Measurements from ENCODE around the gene CTNNA2. TPM values are rescaled to one million over a fixed set of nuclear protein-coding genes. Genes with fewer than 3 reads are reported as not detected.

CTNNA2 gene
- total RNA-seq, 4 donors from 2014 or later: 0.40 to 1.7 (median 1.5) TPM; not detected in 1

GRCh38 chr2:80515964-80516363 is 1003.1 kb downstream of the CTNNA2 start:
- H3K27ac ChIP-seq: no peak overlapping the region
- DNase-seq: no peak
- H3K4me3 ChIP-seq: no peak overlapping the region
- no peak for TF ChIP-seq POLR2AphosphoS5 (IDR thresholded peaks at IDR 0.05)
- TF ChIP-seq, protein P1, sequence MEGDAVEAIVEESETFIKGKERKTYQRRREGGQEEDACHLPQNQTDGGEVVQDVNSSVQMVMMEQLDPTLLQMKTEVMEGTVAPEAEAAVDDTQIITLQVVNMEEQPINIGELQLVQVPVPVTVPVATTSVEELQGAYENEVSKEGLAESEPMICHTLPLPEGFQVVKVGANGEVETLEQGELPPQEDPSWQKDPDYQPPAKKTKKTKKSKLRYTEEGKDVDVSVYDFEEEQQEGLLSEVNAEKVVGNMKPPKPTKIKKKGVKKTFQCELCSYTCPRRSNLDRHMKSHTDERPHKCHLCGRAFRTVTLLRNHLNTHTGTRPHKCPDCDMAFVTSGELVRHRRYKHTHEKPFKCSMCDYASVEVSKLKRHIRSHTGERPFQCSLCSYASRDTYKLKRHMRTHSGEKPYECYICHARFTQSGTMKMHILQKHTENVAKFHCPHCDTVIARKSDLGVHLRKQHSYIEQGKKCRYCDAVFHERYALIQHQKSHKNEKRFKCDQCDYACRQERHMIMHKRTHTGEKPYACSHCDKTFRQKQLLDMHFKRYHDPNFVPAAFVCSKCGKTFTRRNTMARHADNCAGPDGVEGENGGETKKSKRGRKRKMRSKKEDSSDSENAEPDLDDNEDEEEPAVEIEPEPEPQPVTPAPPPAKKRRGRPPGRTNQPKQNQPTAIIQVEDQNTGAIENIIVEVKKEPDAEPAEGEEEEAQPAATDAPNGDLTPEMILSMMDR (IDR thresholded peaks at IDR 0.05): no peak
- no peak for TF ChIP-seq EP300 (IDR thresholded peaks at IDR 0.05; ENCODE audit: low read depth)
- no peak for TF ChIP-seq POLR2A (IDR thresholded peaks at IDR 0.05)
- in situ Hi-C loops (cut with MboI; ENCODE audit: low pct_ligation_motif_present in 1 of 4, low pct_unique_long_range_greater_than_20kb in 1 of 4, low sequenced_read_pairs in 3 of 4): loop anchor here in 1 of 4 donors (25.0 kb wide), 1 partner anchor 454 kb away; no protein-coding TSS in a partner anchor
- intact Hi-C loops (cut with DNase I; ENCODE audit: low total_unique reads): no loop called here
- no peaks in the 10 kb centered on the region for H3K36me3 ChIP-seq
- no peaks in the 10 kb centered on the region for H3K27me3 ChIP-seq
- no peaks in the 10 kb centered on the region for H3K9me3 ChIP-seq
- 85 to 89% methylated on average over 3 of the region's 3 CpGs for WGBS, 2 donors (ENCODE audit: low coverage in 1 of 2)
- H3K4me1 ChIP-seq: no peaks in the 10 kb centered on the region

- no peaks in the 10 kb centered on the region for H3K36me3 ChIP-seq
- H3K4me3 ChIP-seq: no peak overlapping the region
- intact Hi-C loops (cut with DNase I; ENCODE audit: low total_unique reads) (no loop called here), in situ Hi-C loops (cut with MboI; ENCODE audit: low pct_ligation_motif_present in 1 of 4, low pct_unique_long_range_greater_than_20kb in 1 of 4, low sequenced_read_pairs in 3 of 4) (loop anchor here in 1 of 4 donors (25.0 kb wide), 1 partner anchor 455 kb away; no protein-coding TSS in a partner anchor)
- no peaks in the 10 kb centered on the region for H3K4me1 ChIP-seq
- TF ChIP-seq EP300 (IDR thresholded peaks at IDR 0.05; ENCODE audit: low read depth) (no peak), POLR2AphosphoS5 (IDR thresholded peaks at IDR 0.05) (no peak), POLR2A (IDR thresholded peaks at IDR 0.05) (no peak)
- TF ChIP-seq, protein P1 (IDR thresholded peaks at IDR 0.05): no peak
- DNase-seq: no peak
- WGBS, 2 donors (ENCODE audit: low coverage in 1 of 2): 0 to 65% methylated on average over 1 to 3 of the region's 3 CpGs
- H3K9me3 ChIP-seq: no peaks in the 10 kb centered on the region
- no peaks in the 10 kb centered on the region for H3K27me3 ChIP-seq
- no peak overlapping the region for H3K27ac ChIP-seq
Measured at GRCh38 chr2:80517316-80517715, 1004.5 kb downstream of the CTNNA2 start.

GRCh38 chr2:80519121-80519643 is 1006.3 kb downstream of the CTNNA2 start:
- Histone ChIP-seq H3K27ac (no peak overlapping the region), H3K36me3 (no peaks in the 10 kb centered on the region), H3K4me1 (no peaks in the 10 kb centered on the region), H3K9me3 (no peaks in the 10 kb centered on the region), H3K4me3 (no peak overlapping the region), H3K27me3 (no peaks in the 10 kb centered on the region)
- no peak for DNase-seq
- TF ChIP-seq, protein P1 (IDR thresholded peaks at IDR 0.05): no peak
- TF ChIP-seq EP300 (IDR thresholded peaks at IDR 0.05; ENCODE audit: low read depth) (no peak), POLR2AphosphoS5 (IDR thresholded peaks at IDR 0.05) (no peak), POLR2A (IDR thresholded peaks at IDR 0.05) (no peak)
- 81 to 94% methylated on average over 3 of the region's 3 CpGs for WGBS, 2 donors (ENCODE audit: low coverage in 1 of 2)
- in situ Hi-C loops (cut with MboI; ENCODE audit: low pct_ligation_motif_present in 1 of 4, low pct_unique_long_range_greater_than_20kb in 1 of 4, low sequenced_read_pairs in 3 of 4): loop anchor here in 1 of 4 donors (25.0 kb wide), 1 partner anchor 457 kb away; no protein-coding TSS in a partner anchor
- intact Hi-C loops (cut with DNase I; ENCODE audit: low total_unique reads): no loop called here

- TF ChIP-seq POLR2AphosphoS5 (IDR thresholded peaks at IDR 0.05): no peak
- no peak for TF ChIP-seq EP300 (IDR thresholded peaks at IDR 0.05; ENCODE audit: low read depth)
- TF ChIP-seq, protein P1 (IDR thresholded peaks at IDR 0.05): no peak
- no peak for TF ChIP-seq POLR2A (IDR thresholded peaks at IDR 0.05)
- H3K36me3 ChIP-seq: no peaks in the 10 kb centered on the region
- no peaks in the 10 kb centered on the region for H3K9me3 ChIP-seq
- WGBS, 2 donors (ENCODE audit: low coverage in 1 of 2): 33 to 67% methylated on average over 1 of the region's 1 CpG
- H3K4me3 ChIP-seq: no peak overlapping the region
- H3K27me3 ChIP-seq: no peaks in the 10 kb centered on the region
- no peaks in the 10 kb centered on the region for H3K4me1 ChIP-seq
- DNase-seq: no peak
- intact Hi-C loops (cut with DNase I; ENCODE audit: low total_unique reads): no loop called here
- in situ Hi-C loops (cut with MboI; ENCODE audit: low pct_ligation_motif_present in 1 of 4, low pct_unique_long_range_greater_than_20kb in 1 of 4, low sequenced_read_pairs in 3 of 4): loop anchor here in 1 of 4 donors (25.0 kb wide), 1 partner anchor 457 kb away; no protein-coding TSS in a partner anchor
- H3K27ac ChIP-seq: no peak overlapping the region
Measured at GRCh38 chr2:80519699-80520291, 1006.9 kb downstream of the CTNNA2 start.

Data from transverse colon (tissue), 4 donors.